Measurements from ENCODE around the gene WWTR1.

Gene WWTR1

DNA sequence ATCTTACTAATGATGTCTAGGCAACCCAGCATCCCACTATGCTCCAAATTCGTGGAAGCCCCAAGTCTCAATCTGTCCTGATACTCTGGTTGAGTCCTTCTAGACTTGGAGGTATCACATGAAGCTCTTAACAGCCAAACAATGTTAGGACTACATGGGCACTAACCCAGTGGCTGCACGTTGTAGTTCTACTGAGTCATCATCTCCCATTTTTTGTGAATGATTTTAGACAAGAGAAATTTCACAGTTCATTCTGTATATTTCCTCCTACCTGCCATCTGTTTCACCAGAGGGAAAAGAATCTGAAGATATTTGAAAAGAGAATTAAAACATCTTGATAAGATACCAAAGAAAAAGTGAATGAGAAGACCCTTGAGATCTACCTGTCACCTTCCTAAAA is 9.8 kb upstream of the WWTR1 start:
- no peak for TF ChIP-seq POLR2AphosphoS5 (IDR thresholded peaks at IDR 0.05; ENCODE audit: low read depth, low read length)
- TF ChIP-seq TAF1 (IDR thresholded peaks at IDR 0.05; ENCODE audit: borderline replicate concordance, insufficient read depth, low read length), result no peak
- TF ChIP-seq, protein P1, sequence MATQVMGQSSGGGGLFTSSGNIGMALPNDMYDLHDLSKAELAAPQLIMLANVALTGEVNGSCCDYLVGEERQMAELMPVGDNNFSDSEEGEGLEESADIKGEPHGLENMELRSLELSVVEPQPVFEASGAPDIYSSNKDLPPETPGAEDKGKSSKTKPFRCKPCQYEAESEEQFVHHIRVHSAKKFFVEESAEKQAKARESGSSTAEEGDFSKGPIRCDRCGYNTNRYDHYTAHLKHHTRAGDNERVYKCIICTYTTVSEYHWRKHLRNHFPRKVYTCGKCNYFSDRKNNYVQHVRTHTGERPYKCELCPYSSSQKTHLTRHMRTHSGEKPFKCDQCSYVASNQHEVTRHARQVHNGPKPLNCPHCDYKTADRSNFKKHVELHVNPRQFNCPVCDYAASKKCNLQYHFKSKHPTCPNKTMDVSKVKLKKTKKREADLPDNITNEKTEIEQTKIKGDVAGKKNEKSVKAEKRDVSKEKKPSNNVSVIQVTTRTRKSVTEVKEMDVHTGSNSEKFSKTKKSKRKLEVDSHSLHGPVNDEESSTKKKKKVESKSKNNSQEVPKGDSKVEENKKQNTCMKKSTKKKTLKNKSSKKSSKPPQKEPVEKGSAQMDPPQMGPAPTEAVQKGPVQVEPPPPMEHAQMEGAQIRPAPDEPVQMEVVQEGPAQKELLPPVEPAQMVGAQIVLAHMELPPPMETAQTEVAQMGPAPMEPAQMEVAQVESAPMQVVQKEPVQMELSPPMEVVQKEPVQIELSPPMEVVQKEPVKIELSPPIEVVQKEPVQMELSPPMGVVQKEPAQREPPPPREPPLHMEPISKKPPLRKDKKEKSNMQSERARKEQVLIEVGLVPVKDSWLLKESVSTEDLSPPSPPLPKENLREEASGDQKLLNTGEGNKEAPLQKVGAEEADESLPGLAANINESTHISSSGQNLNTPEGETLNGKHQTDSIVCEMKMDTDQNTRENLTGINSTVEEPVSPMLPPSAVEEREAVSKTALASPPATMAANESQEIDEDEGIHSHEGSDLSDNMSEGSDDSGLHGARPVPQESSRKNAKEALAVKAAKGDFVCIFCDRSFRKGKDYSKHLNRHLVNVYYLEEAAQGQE (IDR thresholded peaks at IDR 0.05; ENCODE audit: insufficient read depth in 1 of 2, low read depth in 2 of 2, low read length in 2 of 2), result no peak
- TF ChIP-seq FOXP2 (optimal IDR thresholded peaks at IDR 0.05; ENCODE audit: borderline replicate concordance, extremely low read depth, extremely low read length, insufficient read depth), result no peak

DNA sequence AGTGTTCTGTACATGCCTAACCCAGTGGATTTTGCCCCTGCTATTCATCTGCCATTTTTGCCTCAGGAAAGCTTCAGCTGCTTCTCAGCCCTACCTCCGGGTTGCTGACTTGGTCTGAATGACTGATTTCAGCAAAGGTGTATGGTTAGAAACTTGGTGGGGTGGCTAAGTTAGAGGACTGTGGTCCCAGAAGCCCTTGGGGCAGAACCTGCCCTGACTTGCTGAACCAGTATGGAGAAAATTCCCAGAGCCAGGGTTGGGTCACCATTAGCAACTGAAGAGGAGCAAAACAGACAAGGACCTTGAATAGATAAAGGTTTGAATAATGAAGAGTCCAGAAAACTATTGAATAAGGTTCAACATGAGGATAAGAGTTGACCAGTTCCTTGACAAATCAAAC is 6.1 kb upstream of the WWTR1 start:
- TF ChIP-seq SIN3A (IDR thresholded peaks at IDR 0.05; ENCODE audit: borderline replicate concordance, insufficient read depth, low read length), result no peak
- TF ChIP-seq, protein P1 (IDR thresholded peaks at IDR 0.05; ENCODE audit: insufficient read depth in 1 of 2, low read depth in 2 of 2, low read length in 2 of 2), result no peak
- TF ChIP-seq POLR2AphosphoS5 (IDR thresholded peaks at IDR 0.05; ENCODE audit: low read depth, low read length), result no peak
- no peak for TF ChIP-seq TAF1 (IDR thresholded peaks at IDR 0.05; ENCODE audit: borderline replicate concordance, insufficient read depth, low read length)
- TF ChIP-seq FOXP2 (optimal IDR thresholded peaks at IDR 0.05; ENCODE audit: borderline replicate concordance, extremely low read depth, extremely low read length, insufficient read depth), result no peak

DNA sequence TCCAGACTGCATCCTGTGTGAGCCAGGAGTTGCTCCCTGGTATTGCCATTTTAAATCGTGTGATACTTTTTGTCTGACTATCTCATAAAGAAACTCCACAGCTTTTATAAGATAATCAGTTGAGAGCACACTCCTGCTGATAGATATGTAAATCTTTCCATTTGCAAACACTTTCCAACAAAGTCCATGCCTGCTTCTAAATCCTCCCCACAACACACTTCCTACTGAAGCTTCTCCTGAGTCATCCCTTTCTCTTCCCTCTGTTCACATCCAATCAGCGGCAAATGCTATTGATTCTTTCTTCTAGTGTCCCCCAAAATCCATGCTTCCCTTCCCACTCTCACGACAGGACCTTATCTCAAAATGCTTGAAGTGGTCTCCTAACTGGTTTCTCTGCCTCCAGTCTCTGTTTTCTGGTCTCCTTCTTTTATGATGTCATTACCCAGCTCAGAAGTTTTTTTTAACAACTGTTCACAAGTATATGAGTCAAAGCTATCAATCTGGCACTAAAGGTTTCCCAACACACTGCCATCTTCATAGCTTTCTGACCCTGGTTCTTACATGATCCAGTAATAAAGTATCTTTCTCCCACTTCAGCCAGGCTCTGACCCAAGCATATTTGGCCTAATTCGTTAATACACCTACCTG is 4.5 kb upstream of the WWTR1 start:
- TF ChIP-seq SIN3A (IDR thresholded peaks at IDR 0.05; ENCODE audit: borderline replicate concordance, insufficient read depth, low read length) (no peak), POLR2AphosphoS5 (IDR thresholded peaks at IDR 0.05; ENCODE audit: low read depth, low read length) (no peak), TAF1 (IDR thresholded peaks at IDR 0.05; ENCODE audit: borderline replicate concordance, insufficient read depth, low read length) (no peak), FOXP2 (optimal IDR thresholded peaks at IDR 0.05; ENCODE audit: borderline replicate concordance, extremely low read depth, extremely low read length, insufficient read depth) (no peak)
- TF ChIP-seq, protein P1 (IDR thresholded peaks at IDR 0.05; ENCODE audit: insufficient read depth in 1 of 2, low read depth in 2 of 2, low read length in 2 of 2), result no peak

DNA sequence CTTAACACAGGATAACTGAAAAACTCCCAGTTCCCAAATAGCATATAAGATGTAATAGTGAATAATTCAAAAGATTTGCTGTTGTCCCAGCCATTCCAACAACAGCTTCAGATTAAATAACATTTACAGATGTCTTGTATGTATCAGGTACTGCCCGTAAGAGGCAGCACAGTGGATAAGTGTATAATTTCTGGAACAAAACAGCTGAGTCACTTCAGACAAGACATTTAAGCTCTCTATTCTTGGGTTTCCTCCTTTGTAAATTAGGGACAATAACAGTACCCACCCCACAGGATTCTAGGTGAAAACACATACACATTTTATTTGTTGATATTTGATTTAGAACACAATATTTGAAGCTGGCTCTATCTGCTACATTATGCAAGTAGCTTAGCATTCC is 2.6 kb upstream of the WWTR1 start:
- TF ChIP-seq SIN3A (IDR thresholded peaks at IDR 0.05; ENCODE audit: borderline replicate concordance, insufficient read depth, low read length) (no peak), POLR2AphosphoS5 (IDR thresholded peaks at IDR 0.05; ENCODE audit: low read depth, low read length) (no peak)

DNA sequence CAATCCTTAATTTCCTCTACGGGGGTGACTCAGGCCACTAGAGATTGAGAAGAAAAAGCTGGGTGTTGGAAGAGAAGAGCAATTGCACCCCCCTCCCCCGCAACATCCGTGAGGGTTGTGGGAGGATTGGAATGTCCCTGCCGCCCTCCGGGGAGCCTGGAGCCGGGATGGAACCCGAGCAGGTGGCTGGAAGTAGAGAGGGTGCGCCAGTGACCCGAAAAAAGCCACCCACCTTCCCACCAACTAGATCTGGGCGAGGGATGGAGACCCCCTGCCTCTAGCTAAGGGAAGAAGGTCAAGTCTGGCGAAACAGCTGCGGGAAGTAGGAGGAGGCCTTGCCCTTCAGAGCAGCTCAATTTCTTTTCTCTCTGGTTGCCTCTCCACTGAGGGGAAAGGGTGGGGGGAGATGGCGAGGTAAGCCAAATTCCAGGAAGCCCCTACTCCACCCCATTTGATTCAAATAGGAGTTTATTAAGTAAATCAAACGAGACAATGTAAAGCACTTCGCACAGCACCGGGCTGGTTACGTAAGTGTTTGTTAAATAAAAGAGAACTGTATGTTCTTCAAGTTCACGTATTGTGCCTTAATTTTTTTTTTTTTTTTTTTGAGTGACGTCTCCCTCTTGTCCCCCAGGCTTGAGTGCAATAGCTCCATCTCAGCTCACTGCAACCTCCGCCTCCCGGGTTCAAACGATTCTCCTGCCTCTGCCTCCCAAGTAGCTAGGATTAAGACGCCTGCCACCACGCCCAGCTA is 1.1 kb upstream of the WWTR1 start:
- no peak for TF ChIP-seq TAF1 (IDR thresholded peaks at IDR 0.05; ENCODE audit: borderline replicate concordance, insufficient read depth, low read length)
- TF ChIP-seq SIN3A (IDR thresholded peaks at IDR 0.05; ENCODE audit: borderline replicate concordance, insufficient read depth, low read length), result no peak
- TF ChIP-seq FOXP2 (optimal IDR thresholded peaks at IDR 0.05; ENCODE audit: borderline replicate concordance, extremely low read depth, extremely low read length, insufficient read depth), result no peak
- no peak for TF ChIP-seq POLR2AphosphoS5 (IDR thresholded peaks at IDR 0.05; ENCODE audit: low read depth, low read length)
- TF ChIP-seq, protein P1 (IDR thresholded peaks at IDR 0.05; ENCODE audit: insufficient read depth in 1 of 2, low read depth in 2 of 2, low read length in 2 of 2), result no peak

Data from PFSK-1 (cell line).